NCI-H82 treated with DMSO at 0.1 percent for 48 hours (cell line): Measurements from ENCODE around the gene FAM20A.

Source experiments
- DNase-seq: peaks from one replicate; lab custom pipeline; 2025; ENCODE audit not compliant: unreplicated experiment; lab: John Stamatoyannopoulos, UW

FAM20A gene

GRCh38 chr17:68610554-68610953 lies 9.4 kb upstream of the FAM20A start:
- no peak for DNase-seq

GRCh38 chr17:68608515-68609130 lies 7.5 kb upstream of the FAM20A start:
- DNase-seq: no peak

GRCh38 chr17:68606451-68607307 lies 5.5 kb upstream of the FAM20A start:
- DNase-seq: no peak

GRCh38 chr17:68605914-68606313 lies 4.7 kb upstream of the FAM20A start:
- DNase-seq: no peak

GRCh38 chr17:68603656-68604055 lies 2.5 kb upstream of the FAM20A start:
- DNase-seq: no peak

GRCh38 chr17:68603027-68603426 lies 1.9 kb upstream of the FAM20A start:
- no peak for DNase-seq

GRCh38 chr17:68602289-68602688 lies 1.1 kb upstream of the FAM20A start:
- DNase-seq: no peak

- no peak for DNase-seq
Observed at GRCh38 chr17:68601565-68602288, 560 bp upstream of the FAM20A start.

GRCh38 chr17:68600067-68600930 lies 868 bp downstream of the FAM20A start:
- no peak for DNase-seq

GRCh38 chr17:68599552-68600066 lies 1.6 kb downstream of the FAM20A start:
- no peak for DNase-seq

- DNase-seq: no peak
Observed at GRCh38 chr17:68599091-68599490, 2.1 kb downstream of the FAM20A start.

GRCh38 chr17:68598545-68598961 lies 2.6 kb downstream of the FAM20A start:
- no peak for DNase-seq

GRCh38 chr17:68598074-68598473 lies 3.1 kb downstream of the FAM20A start:
- no peak for DNase-seq

- DNase-seq: no peak
Observed at GRCh38 chr17:68596411-68596945, 4.7 kb downstream of the FAM20A start.

GRCh38 chr17:68595986-68596385 lies 5.2 kb downstream of the FAM20A start:
- no peak for DNase-seq

GRCh38 chr17:68595496-68595895 lies 5.7 kb downstream of the FAM20A start:
- no peak for DNase-seq

GRCh38 chr17:68594552-68594951 lies 6.6 kb downstream of the FAM20A start:
- peak; percentile 24 for DNase-seq

- no peak for DNase-seq
Observed at GRCh38 chr17:68592682-68593641, 8.2 kb downstream of the FAM20A start.

GRCh38 chr17:68592009-68592408 lies 9.2 kb downstream of the FAM20A start:
- DNase-seq: no peak
